Stomach (tissue), 9 donors: ENCODE data around the gene ZNF471. TPM values are rescaled to one million over a fixed set of nuclear protein-coding genes. Genes with fewer than 3 reads are reported as not detected.

Source experiments
- DNase-seq, 2 donors: peaks; one replicate each; pipeline versions ENCODE4 v3.0.0 to v3.0.0-alpha.2; 2013 to 2019
- H3K27ac ChIP-seq, 5 donors: fragments of 200-600 bp in 4 of 5; sonication (generic) in 4 of 5; one replicate each; pipeline ENCODE4 v1.5.1; 2013 to 2019; ENCODE audit warnings: mild to moderate bottlenecking in 1 of 5, moderate library complexity in 1 of 5
- H3K27me3 ChIP-seq, 3 donors: fragments of 200-600 bp; sonication (generic); one replicate each; pipeline ENCODE4 v1.5.1; 2017 to 2019; ENCODE audit warnings: mixed run types in 1 of 3
- H3K36me3 ChIP-seq, 4 donors: fragments of 200-600 bp; sonication (generic); 1 replicate in 3 of 4; 2 replicates in 1 of 4; pipeline ENCODE4 v1.5.1; 2016 to 2019
- H3K4me1 ChIP-seq, 4 donors: fragments of 200-600 bp; sonication (generic); one replicate each; pipeline ENCODE4 v1.5.1; 2016 to 2019
- H3K4me3 ChIP-seq, 4 donors: fragments of 200-600 bp; sonication (generic) in 3 of 4; one replicate each; pipeline ENCODE4 v1.5.1; 2016 to 2019; ENCODE audit warnings: mild to moderate bottlenecking in 1 of 4
- H3K9me3 ChIP-seq, 4 donors: fragments of 200-600 bp; sonication (generic); one replicate each; pipeline ENCODE4 v1.5.1; 2016 to 2019
- CTCF ChIP-seq, 7 experiments: fragments of 450-650 bp in 4 of 7; fragments of 200-600 bp in 3 of 7; sonication (generic) in 3 of 7; IDR thresholded peaks; one replicate each; pipeline ENCODE4 v1.5.1; 2016 to 2019; ENCODE audit warnings: antibody characterized with exemption in 7 of 7, control low read depth in 2 of 7, mild to moderate bottlenecking in 1 of 7
- EP300 ChIP-seq: sonication (generic); formaldehyde crosslinking; IDR thresholded peaks from one replicate; pipeline ENCODE4 v1.6.1; 2017; ENCODE audit warnings: antibody characterized with exemption
- POLR2A ChIP-seq, 4 donors: fragments of 450-650 bp; IDR thresholded peaks; one replicate each; pipeline ENCODE4 v1.6.1; 2016; ENCODE audit warnings: antibody characterized with exemption in 4 of 4, control low read depth in 2 of 4, mild to moderate bottlenecking in 1 of 4, moderate library complexity in 1 of 4
- POLR2AphosphoS5 ChIP-seq, 3 donors: sonication (generic); formaldehyde crosslinking; IDR thresholded peaks; one replicate each; pipeline ENCODE4 v1.6.1; 2016; ENCODE audit warnings: antibody characterized with exemption in 3 of 3
- WGBS, 5 donors: extraction: QIAGEN DNeasy Blood & Tissue Kit in 3 of 5; methylation state at CpG; one replicate each; pipeline versions ENCODE4 v1.1.5 to v1.1.7; 2013 to 2018; 5-methylcytosine and 5-hydroxymethylcytosine counted together
- intact Hi-C: fragments of 100-400 bp; cut with DNase I; formaldehyde crosslinking; loops from one replicate; pipeline ENCODE4 v1.15.1; 2023; ENCODE audit warnings: low total_unique reads
- polyA plus RNA-seq, 3 donors: library from polyadenylated mRNA; stranded (reverse); fragments of 200-250 nt; gene quantifications; one replicate each; pipeline ENCODE4 v1.2.3, GENCODE V29; 2013
- total RNA-seq, 5 donors: library from RNA; depleted of rRNA; stranded (reverse); fragments of >200 nt; gene quantifications; one replicate each; pipeline versions ENCODE4 v1.1.0 to v1.2.3, GENCODE V29; 2014 to 2016
- donor health status: healthy with polysubstance abuse.
- donor health status: Bipolar disorder and iron deficiency.
- donor health status: healthy.

Gene ZNF471
- total and polyA plus RNA-seq, 8 donors: 0.58 to 9.7 (median 1.8) TPM

GRCh38 chr19:56476651-56477428 lies 30.8 kb upstream of the ZNF471 start, which contains the start of gene ZNF667:
Gene ZNF667 (minus strand): TSS chr19:56477345. CDS start chr19:56462370, 14,975 bp downstream.
- peak in 1 of 2 donors; percentile 84 for DNase-seq
- Histone ChIP-seq H3K9me3 (peaks cover 7 to 100% (median 73%) of the 10 kb centered on the region in 4 donors), H3K27me3 (peaks cover 0 to 21% (median 14%) of the 10 kb centered on the region in 3 donors), H3K36me3 (peaks cover 0 to 39% (median 9%) of the 10 kb centered on the region in 4 donors), H3K4me3 (peak within 1 kb of the TSS; percentile 53 to 71 (median 59)), H3K27ac (peak within 1 kb of the TSS; percentile 64 to 88 (median 71)), H3K4me1 (peaks cover 0 to 22% (median 14%) of the 10 kb centered on the region in 4 donors)
- TF ChIP-seq POLR2AphosphoS5 (IDR thresholded peaks at IDR 0.05) (no peak), EP300 (no peak), POLR2A (IDR thresholded peaks at IDR 0.05) (no peak)
- intact Hi-C loops: no loop called here
- 2 to 10% (median 3%) methylated on average over 21 to 69 of the region's 69 CpGs for WGBS, 5 donors

- H3K4me3 ChIP-seq: peak overlapping the region; percentile 53 to 71 (median 59)
- H3K27ac ChIP-seq: peak overlapping the region; percentile 64 to 88 (median 71)
- intact Hi-C loops: no loop called here
- H3K4me1 ChIP-seq: peaks cover 0 to 22% (median 14%) of the 10 kb centered on the region in 4 donors
- peak; percentile 59 to 97 for DNase-seq
- peaks cover 0 to 21% (median 14%) of the 10 kb centered on the region in 3 donors for H3K27me3 ChIP-seq
- TF ChIP-seq POLR2AphosphoS5 (IDR thresholded peaks at IDR 0.05) (peak; percentile 25 to 93 (median 85)), EP300 (no peak), POLR2A (IDR thresholded peaks at IDR 0.05) (no peak), CTCF (IDR thresholded peaks at IDR 0.05) (no peak)
- WGBS, 5 donors: 0 to 11% (median 3%) methylated on average over 13 to 80 of the region's 80 CpGs
- H3K9me3 ChIP-seq: peaks cover 8 to 100% (median 72%) of the 10 kb centered on the region in 4 donors
- peaks cover 0 to 36% (median 5%) of the 10 kb centered on the region in 4 donors for H3K36me3 ChIP-seq
These were observed 30.0 kb upstream of the ZNF471 start for GRCh38 chr19:56477429-56478338.

- H3K9me3 ChIP-seq: peaks cover 0 to 98% (median 83%) of the 10 kb centered on the region in 4 donors
- no peak overlapping the region for H3K4me3 ChIP-seq
- DNase-seq: no peak
- no peaks in the 10 kb centered on the region for H3K4me1 ChIP-seq
- no peak overlapping the region for H3K27ac ChIP-seq
- 76 to 87% (median 85%) methylated on average over 3 of the region's 3 CpGs for WGBS, 5 donors
- H3K36me3 ChIP-seq: peaks cover 0 to 70% (median 18%) of the 10 kb centered on the region in 4 donors
- no peaks in the 10 kb centered on the region for H3K27me3 ChIP-seq
- intact Hi-C loops: no loop called here
- no peak for TF ChIP-seq CTCF (IDR thresholded peaks at IDR 0.05)
- TF ChIP-seq POLR2A (IDR thresholded peaks at IDR 0.05): no peak
These were observed 16.3 kb upstream of the ZNF471 start for GRCh38 chr19:56491399-56491798.

GRCh38 chr19:56504581-56504980 lies 3.1 kb upstream of the ZNF471 start:
- 88 to 99% (median 95%) methylated on average over 2 of the region's 2 CpGs for WGBS, 5 donors
- Histone ChIP-seq H3K36me3 (peaks cover 0 to 10% (median 0%) of the 10 kb centered on the region in 4 donors), H3K9me3 (peaks cover 0 to 78% (median 37%) of the 10 kb centered on the region in 4 donors), H3K4me1 (peaks cover 7 to 16% (median 14%) of the 10 kb centered on the region in 4 donors), H3K27ac (no peak overlapping the region), H3K4me3 (no peak overlapping the region), H3K27me3 (no peaks in the 10 kb centered on the region)
- intact Hi-C loops: no loop called here
- no peak for DNase-seq
- TF ChIP-seq POLR2AphosphoS5 (IDR thresholded peaks at IDR 0.05) (no peak), EP300 (no peak), POLR2A (IDR thresholded peaks at IDR 0.05) (no peak), CTCF (IDR thresholded peaks at IDR 0.05) (no peak)
